Cardiac muscle cell (in vitro differentiated cells and primary cell): Measurements from ENCODE around the gene CDKN2AIPNL. TPM values are rescaled to one million over a fixed set of nuclear protein-coding genes. Genes with fewer than 3 reads are reported as not detected.

Source experiments
- DNase-seq, 2 donors: peaks; one replicate each; pipeline versions ENCODE4 v3.0.0 to v3.0.0-alpha.2; 2010 to 2017; ENCODE audit warnings: low read depth in 1 of 2, low spot score in 1 of 2
- H3K27ac ChIP-seq: fragments of 200-600 bp; sonication (generic); 2 replicates; pipeline ENCODE4 v1.5.1; 2016
- H3K27me3 ChIP-seq: fragments of 200-600 bp; sonication (generic); 2 replicates; pipeline ENCODE4 v1.6.0; 2016; ENCODE audit warnings: control low read depth
- H3K36me3 ChIP-seq: fragments of 200-600 bp; sonication (generic); 2 replicates; pipeline ENCODE4 v1.5.1; 2016; ENCODE audit warnings: control low read depth
- H3K4me1 ChIP-seq: fragments of 200-600 bp; sonication (generic); 2 replicates; pipeline ENCODE4 v1.8.1; 2017; ENCODE audit warnings: low read depth, mild to moderate bottlenecking, mixed run types
- H3K4me3 ChIP-seq: fragments of 200-600 bp; sonication (generic); 2 replicates; pipeline ENCODE4 v1.5.1; 2016; ENCODE audit warnings: mild to moderate bottlenecking
- H3K9me3 ChIP-seq: fragments of 200-600 bp; sonication (generic); 2 replicates; pipeline ENCODE4 v1.5.1; 2017; ENCODE audit warnings: low read depth, mild to moderate bottlenecking, control low read depth
- CTCF ChIP-seq: IDR thresholded peaks from 2 replicates; pipeline ENCODE4 v1.5.1; 2012; ENCODE audit warnings: low read depth, mild to moderate bottlenecking, low read length
- polyA plus RNA-seq: library from polyadenylated mRNA; unstranded; fragments of >200 nt; fragmentation: Nextera tagmentation; extraction: Ambion mirVana; gene quantifications from 2 replicates; pipeline ENCODE4 v1.2.1, GENCODE V29; 2016
- total RNA-seq: library from RNA; depleted of rRNA; stranded (reverse); fragments of >200 nt; gene quantifications from 2 replicates; pipeline ENCODE4 v1.2.3, GENCODE V29; 2016

Gene CDKN2AIPNL
- total and polyA plus RNA-seq, 2 experiments from 2014 or later, result 32.0 to 68.7 TPM

DNA sequence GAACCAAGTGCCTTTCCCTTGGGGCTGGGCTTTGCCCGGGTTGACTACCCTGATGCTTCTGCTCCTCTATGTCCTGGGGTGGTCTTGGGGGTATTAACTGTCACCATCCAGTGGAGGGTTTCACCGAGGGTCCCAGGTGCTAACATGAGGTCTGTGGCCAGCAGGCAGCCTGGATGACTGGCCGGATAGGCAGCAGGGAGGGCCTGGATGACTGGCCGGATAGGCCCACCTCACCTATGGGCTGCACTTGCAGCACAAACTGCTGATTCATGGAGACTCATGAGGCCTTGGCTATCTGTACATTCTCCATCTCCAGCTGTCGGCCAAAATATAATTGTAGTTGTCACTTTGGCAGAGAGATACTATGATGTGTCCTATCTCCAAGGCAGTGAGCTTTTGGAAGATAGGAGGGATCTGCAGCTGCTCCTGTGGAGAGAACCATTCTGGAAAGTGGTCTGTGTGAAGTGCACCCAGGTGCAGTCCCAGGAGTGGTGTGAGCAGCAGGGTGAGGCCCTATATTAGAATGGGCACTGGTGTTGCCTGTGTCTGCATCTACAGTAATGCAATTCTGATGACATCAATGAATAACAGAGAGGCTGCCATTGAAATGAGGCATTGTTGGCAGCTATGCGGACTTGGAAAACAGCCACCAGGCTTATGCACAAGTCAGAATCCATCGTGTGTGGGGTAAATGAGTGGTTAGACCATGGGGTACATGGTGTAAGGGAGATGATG lies 26.3 kb upstream of the CDKN2AIPNL start:
- no peak overlapping the region for H3K27ac ChIP-seq

DNA sequence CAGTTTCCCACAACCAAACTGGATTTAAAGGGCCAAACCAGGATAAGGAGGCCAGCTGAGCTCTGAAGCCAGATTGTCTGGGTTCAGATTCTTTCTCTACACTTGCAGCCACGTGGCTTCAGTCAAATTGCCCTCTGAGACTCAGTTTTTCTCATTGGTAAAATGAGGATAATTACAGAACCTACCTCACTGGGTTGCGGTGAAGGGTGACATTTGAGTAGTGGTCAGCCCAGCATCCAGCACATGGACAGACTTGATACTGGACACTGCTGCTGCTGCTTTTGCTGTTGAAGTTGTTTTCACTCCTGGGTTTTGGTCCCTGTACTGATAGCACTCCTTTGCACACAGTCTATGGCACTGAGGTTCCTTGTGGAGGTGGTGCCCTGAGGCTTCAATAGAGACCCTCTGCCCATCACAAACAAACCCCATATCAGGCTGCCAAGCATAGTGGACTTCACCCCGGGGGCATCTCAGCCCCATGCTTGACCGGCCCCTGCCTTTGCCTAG lies 25.7 kb upstream of the CDKN2AIPNL start:
- no peak for DNase-seq
- Histone ChIP-seq H3K4me1 (peaks cover 16% of the 10 kb centered on the region), H3K27me3 (no peaks in the 10 kb centered on the region), H3K27ac (peak overlapping the region; percentile 61), H3K4me3 (no peak overlapping the region), H3K36me3 (no peaks in the 10 kb centered on the region), H3K9me3 (no peaks in the 10 kb centered on the region)
- TF ChIP-seq CTCF, result no peak

More for the DNA sequence above, 26.3 kb upstream of the CDKN2AIPNL start:
- peaks cover 16% of the 10 kb centered on the region for H3K4me1 ChIP-seq
- no peak overlapping the region for H3K4me3 ChIP-seq
- H3K27me3 ChIP-seq, result no peaks in the 10 kb centered on the region
- H3K36me3 ChIP-seq, result no peaks in the 10 kb centered on the region
- no peak for TF ChIP-seq CTCF
- peak in 1 of 2 donors; percentile 87 for DNase-seq
- no peaks in the 10 kb centered on the region for H3K9me3 ChIP-seq

GRCh38 chr5:134436523-134437339 lies 25.1 kb upstream of the CDKN2AIPNL start:
- no peak for TF ChIP-seq CTCF
- H3K4me3 ChIP-seq, result no peak overlapping the region
- no peaks in the 10 kb centered on the region for H3K27me3 ChIP-seq
- H3K9me3 ChIP-seq, result no peaks in the 10 kb centered on the region
- H3K4me1 ChIP-seq, result peaks cover 16% of the 10 kb centered on the region
- peak; percentile 64 to 75 for DNase-seq
- no peaks in the 10 kb centered on the region for H3K36me3 ChIP-seq
- H3K27ac ChIP-seq, result peak overlapping the region; percentile 61

DNA sequence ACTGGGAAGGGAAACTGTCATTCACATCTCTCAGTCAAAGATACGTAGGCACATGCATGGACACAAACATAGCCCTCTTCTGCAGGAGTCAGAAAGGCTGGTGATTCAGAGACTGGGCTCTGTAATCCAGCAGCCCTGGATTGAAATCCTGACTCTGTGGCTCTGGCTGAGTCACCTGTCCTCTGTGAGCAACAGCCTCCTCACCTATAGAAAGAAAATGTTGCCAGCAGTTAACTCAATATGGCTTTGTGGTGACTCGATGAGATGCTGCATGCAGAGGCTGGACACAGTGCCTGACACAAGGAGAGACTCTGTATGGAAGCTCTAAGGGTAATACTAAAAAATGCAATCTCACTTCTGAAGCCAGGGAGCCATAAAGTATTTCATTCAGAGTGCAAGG lies 23.9 kb upstream of the CDKN2AIPNL start:
- H3K9me3 ChIP-seq, result no peaks in the 10 kb centered on the region
- H3K4me1 ChIP-seq, result peaks cover 16% of the 10 kb centered on the region
- TF ChIP-seq CTCF, result no peak
- DNase-seq, result no peak
- H3K27ac ChIP-seq, result no peak overlapping the region
- no peaks in the 10 kb centered on the region for H3K27me3 ChIP-seq
- H3K36me3 ChIP-seq, result no peaks in the 10 kb centered on the region
- no peak overlapping the region for H3K4me3 ChIP-seq

GRCh38 chr5:134432677-134433359 lies 21.1 kb upstream of the CDKN2AIPNL start:
- H3K4me1 ChIP-seq, result peaks cover 12% of the 10 kb centered on the region
- no peaks in the 10 kb centered on the region for H3K36me3 ChIP-seq
- TF ChIP-seq CTCF, result no peak
- no peaks in the 10 kb centered on the region for H3K27me3 ChIP-seq
- H3K4me3 ChIP-seq, result no peak overlapping the region
- DNase-seq, result no peak
- no peak overlapping the region for H3K27ac ChIP-seq
- no peaks in the 10 kb centered on the region for H3K9me3 ChIP-seq
